ENCODE measurements around the gene CHRM5. TPM values are rescaled to one million over a fixed set of nuclear protein-coding genes. Genes with fewer than 3 reads are reported as not detected.

Gene CHRM5
- total and polyA plus RNA-seq, 2 of the 8 experiments (the other 6 are each of a cell fraction or from before 2014, with no cell fraction given), result not detected

DNA sequence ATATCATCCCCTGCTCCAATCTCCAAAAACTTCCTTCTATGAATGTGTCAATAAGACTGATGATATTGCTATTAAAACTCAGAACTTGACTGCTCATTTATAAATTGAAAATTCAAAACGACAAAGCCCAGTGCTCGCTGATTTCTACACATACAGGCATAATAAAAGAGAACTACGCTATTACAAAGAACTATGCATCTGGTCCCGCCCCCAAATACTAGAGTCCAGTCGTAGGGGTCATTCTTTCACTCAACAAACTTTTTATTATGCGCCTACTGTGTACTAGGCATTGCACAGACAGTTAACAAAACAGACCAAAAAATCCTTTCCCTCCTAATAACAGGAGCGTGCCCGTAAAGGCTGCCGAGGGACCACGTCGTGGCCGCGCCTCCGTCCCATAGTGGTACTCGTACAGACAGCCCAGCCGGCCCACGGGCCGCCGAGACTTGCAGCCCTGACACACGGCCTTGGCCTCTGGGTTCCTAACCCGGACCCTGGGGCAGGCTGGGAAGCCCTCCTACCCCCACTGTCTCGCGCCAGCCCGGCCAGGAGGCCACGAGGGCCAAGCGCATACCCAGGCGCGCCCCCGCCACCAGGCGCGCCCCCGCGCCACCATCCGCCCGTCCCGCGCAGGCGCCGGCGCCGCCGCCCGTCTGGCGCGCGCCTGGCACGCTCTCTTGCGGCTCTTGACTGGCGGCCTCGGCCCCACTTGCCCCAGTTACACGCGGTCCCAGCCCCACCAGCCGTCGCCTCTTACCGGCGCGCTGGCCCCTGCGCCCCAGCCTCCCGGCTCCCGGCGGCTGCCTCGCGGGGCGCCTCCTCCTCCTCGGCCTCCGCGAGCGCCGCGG is 70.0 kb downstream of the CHRM5 start (continued):
- TF ChIP-seq SAP30 (IDR thresholded peaks at IDR 0.05; ENCODE audit: insufficient read depth, insufficient replicate concordance, low read length), result no peak
- peak; percentile 53 for TF ChIP-seq TBP (IDR thresholded peaks at IDR 0.05; ENCODE audit: low read depth, low read length)
- TF ChIP-seq USF2 (IDR thresholded peaks at IDR 0.05; ENCODE audit: low read length), result no peak
- TF ChIP-seq CTBP2 (IDR thresholded peaks at IDR 0.05; ENCODE audit: borderline replicate concordance, insufficient read depth, insufficient read length, low read length), result no peak
- peak; percentile 61 for TF ChIP-seq NRF1 (IDR thresholded peaks at IDR 0.05; ENCODE audit: low read depth, low read length)
- TF ChIP-seq RBBP5 (IDR thresholded peaks at IDR 0.05; ENCODE audit: borderline replicate concordance, low read depth, low read length), result peak; percentile 55; the same call in 1 of the 2 replicates
- no peak for TF ChIP-seq EGR1 (IDR thresholded peaks at IDR 0.05; ENCODE audit: borderline replicate concordance, low read depth, low read length)
- no peak for TF ChIP-seq BRCA1 (IDR thresholded peaks at IDR 0.05; ENCODE audit: low read depth, low read length)
